ENCODE measurements around the gene KCTD20.
A peak's percentile ranks its signal among the peaks of the same experiment; 100 is the strongest.
"Not testable (repeated sequence)": the region's sequence is repeated elsewhere in the genome, so short reads cannot be mapped to it uniquely, and the experiment has no call there.

The KCTD20 gene

DNA sequence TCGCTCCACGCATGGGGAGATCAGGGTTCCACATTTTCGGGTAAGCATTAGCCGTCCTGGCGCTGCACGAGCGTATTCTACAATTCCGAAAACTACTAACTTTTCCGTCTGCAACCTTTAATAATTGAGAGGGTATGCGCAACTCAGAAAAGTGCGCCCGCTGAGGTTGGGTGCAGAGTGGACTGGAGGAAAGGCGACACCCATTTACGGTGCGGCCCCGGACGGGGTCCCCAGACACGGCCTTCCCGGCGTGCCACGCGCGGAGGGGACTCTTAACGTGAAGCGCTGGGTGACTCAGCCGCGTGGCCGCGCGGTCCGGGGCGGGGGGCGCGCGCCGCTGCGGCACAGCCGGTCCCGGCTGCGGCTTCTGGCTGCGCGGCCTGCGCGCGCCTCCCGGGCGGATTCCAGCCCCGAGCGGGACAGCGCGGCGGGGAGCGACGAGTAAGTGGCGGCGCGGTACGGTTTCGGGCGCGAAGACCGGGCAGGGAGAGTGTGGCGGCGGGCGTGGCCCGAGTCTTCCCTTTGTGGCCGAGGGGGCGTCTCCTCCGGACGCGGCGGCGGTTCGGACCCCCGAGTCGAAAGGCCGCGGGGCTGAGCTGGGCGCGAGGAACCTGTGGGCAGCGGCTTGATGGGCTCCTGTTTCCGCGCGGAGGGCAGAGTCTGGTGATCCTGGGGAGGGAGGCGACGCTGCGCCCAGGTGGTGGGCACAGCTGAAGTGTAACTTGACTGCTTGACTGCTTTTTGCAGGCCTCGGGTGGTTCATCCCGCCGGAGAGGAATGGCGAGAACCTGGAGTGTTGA, at the start of gene KCTD20, which contains the start of gene PXT1:
KCTD20 (plus strand) TSS at position 330 of the 800 bp plus-strand sequence. CDS start 27,098 bp downstream, outside the sequence.
PXT1 (minus strand) TSS at position 184 of the 800 bp plus-strand sequence. CDS start 16,772 bp downstream, outside the sequence.
- Histone ChIP-seq H3K9ac (ENCODE audit: low read depth, low read length) (peak within 1 kb of the TSS; percentile 86), H3K36me3 (ENCODE audit: control insufficient read depth, insufficient read depth, low read length) (no peaks in the 10 kb centered on the region), H3K4me3 (ENCODE audit: low read depth, low read length) (peak within 1 kb of the TSS; percentile 90), H3K9me3 (ENCODE audit: control insufficient read depth, insufficient read depth, low read length) (no peaks in the 10 kb centered on the region), H3K27me3 (ENCODE audit: control insufficient read depth, insufficient read depth, low read length) (no peaks in the 10 kb centered on the region), H3K4me1 (ENCODE audit: control insufficient read depth, insufficient read depth, low read length) (peaks cover 10% of the 10 kb centered on the region)

DNA sequence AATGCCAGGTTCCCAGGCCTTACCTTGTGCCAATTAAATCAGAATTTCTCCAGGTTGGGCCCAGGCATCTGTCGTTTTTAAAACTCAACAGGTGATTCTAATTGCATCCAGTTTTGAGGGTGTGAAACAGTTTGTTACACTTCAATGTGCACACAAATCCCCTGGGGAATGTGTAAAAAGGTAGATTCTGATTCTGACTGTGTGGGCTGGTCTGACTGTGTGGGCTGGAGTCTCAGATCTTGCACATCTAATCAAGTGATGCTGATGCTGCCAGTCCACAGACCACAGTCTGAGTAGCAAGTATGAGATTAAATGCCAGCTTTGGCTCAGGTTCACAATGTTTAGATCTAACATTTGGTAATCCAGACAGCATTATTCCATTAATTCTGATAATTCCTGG, 42.8 kb upstream of the KCTD20 start:
- Histone ChIP-seq H3K4me3 (ENCODE audit: low read depth, low read length) (no peak overlapping the region), H3K4me1 (ENCODE audit: control insufficient read depth, insufficient read depth, low read length) (no peaks in the 10 kb centered on the region), H3K36me3 (ENCODE audit: control insufficient read depth, insufficient read depth, low read length) (no peaks in the 10 kb centered on the region), H3K27me3 (ENCODE audit: control insufficient read depth, insufficient read depth, low read length) (no peaks in the 10 kb centered on the region), H3K9me3 (ENCODE audit: control insufficient read depth, insufficient read depth, low read length) (no peaks in the 10 kb centered on the region), H3K9ac (ENCODE audit: low read depth, low read length) (no peak overlapping the region)

DNA sequence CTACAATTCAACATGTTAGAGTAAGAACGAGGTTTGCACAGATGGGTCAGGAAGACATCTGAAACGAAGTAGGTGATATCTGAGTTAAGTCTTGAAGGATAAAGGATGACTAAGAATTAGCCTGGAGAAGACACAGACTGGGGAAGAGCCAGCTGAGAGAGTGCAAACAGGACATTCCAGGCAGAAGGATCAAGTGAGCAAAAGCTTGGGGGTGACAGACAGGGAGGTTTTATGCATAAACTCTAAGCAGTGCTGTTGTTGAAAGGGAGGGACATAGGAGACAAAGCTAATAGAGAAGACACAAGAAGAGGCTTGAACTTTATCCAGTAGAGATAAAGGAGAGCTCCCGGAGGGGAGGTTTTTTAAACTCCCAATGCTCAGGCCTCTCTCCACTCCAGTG, 40.3 kb upstream of the KCTD20 start:
- Histone ChIP-seq H3K9ac (ENCODE audit: low read depth, low read length) (no peak overlapping the region), H3K36me3 (ENCODE audit: control insufficient read depth, insufficient read depth, low read length) (no peaks in the 10 kb centered on the region), H3K9me3 (ENCODE audit: control insufficient read depth, insufficient read depth, low read length) (no peaks in the 10 kb centered on the region), H3K27me3 (ENCODE audit: control insufficient read depth, insufficient read depth, low read length) (no peaks in the 10 kb centered on the region), H3K4me1 (ENCODE audit: control insufficient read depth, insufficient read depth, low read length) (no peaks in the 10 kb centered on the region), H3K4me3 (ENCODE audit: low read depth, low read length) (no peak overlapping the region)

DNA sequence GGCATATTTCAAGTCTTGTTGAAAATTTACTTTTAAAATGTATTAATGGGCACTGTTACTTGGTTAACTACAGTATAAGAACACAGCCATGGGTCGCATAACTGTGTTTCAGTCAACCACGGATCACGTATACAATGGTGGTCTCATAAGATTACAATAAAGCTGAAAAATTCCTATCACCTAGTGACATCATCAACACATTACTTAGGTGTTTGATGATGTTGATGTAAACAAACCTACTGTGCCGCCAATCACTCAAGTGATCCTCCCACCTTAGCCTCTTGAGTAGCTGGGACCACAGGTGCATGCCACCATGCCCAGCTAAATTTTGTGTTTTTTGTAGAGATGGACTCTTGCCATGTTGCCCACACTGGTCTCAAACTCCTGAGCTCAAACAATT, 38.6 kb upstream of the KCTD20 start:
- no peak overlapping the region for H3K9ac ChIP-seq (ENCODE audit: low read depth, low read length)

DNA sequence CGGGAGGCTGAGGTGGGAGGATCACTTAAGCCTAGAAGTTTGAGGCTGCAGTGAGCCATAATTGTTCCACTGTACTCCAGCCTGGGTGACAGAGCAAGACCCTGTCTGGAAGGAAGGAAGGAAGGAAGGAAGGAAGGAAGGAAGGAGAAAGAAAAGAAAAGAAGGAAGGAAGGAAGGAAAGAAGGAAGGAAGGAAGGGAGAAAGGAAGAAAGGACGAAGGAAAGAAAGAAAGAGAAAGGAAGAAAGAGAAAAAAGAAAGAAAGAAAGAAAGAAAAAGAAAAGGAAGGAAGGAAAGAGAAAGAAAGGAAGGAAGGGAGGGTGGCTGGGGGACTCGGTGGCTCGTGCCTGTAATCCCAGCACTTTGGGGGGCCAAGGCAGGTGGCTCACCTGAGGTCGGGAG, 33.1 kb upstream of the KCTD20 start:
- not testable (repeated sequence) for H3K36me3 ChIP-seq (ENCODE audit: control insufficient read depth, insufficient read depth, low read length); H3K4me3 ChIP-seq (ENCODE audit: low read depth, low read length); H3K27me3 ChIP-seq (ENCODE audit: control insufficient read depth, insufficient read depth, low read length); H3K4me1 ChIP-seq (ENCODE audit: control insufficient read depth, insufficient read depth, low read length); H3K9me3 ChIP-seq (ENCODE audit: control insufficient read depth, insufficient read depth, low read length); H3K9ac ChIP-seq (ENCODE audit: low read depth, low read length)

More for the DNA sequence above, 38.6 kb upstream of the KCTD20 start:
- H3K9me3 ChIP-seq (ENCODE audit: control insufficient read depth, insufficient read depth, low read length) = no peaks in the 10 kb centered on the region
- no peaks in the 10 kb centered on the region for H3K4me1 ChIP-seq (ENCODE audit: control insufficient read depth, insufficient read depth, low read length)
- no peaks in the 10 kb centered on the region for H3K36me3 ChIP-seq (ENCODE audit: control insufficient read depth, insufficient read depth, low read length)
- no peaks in the 10 kb centered on the region for H3K27me3 ChIP-seq (ENCODE audit: control insufficient read depth, insufficient read depth, low read length)
- no peak overlapping the region for H3K4me3 ChIP-seq (ENCODE audit: low read depth, low read length)

DNA sequence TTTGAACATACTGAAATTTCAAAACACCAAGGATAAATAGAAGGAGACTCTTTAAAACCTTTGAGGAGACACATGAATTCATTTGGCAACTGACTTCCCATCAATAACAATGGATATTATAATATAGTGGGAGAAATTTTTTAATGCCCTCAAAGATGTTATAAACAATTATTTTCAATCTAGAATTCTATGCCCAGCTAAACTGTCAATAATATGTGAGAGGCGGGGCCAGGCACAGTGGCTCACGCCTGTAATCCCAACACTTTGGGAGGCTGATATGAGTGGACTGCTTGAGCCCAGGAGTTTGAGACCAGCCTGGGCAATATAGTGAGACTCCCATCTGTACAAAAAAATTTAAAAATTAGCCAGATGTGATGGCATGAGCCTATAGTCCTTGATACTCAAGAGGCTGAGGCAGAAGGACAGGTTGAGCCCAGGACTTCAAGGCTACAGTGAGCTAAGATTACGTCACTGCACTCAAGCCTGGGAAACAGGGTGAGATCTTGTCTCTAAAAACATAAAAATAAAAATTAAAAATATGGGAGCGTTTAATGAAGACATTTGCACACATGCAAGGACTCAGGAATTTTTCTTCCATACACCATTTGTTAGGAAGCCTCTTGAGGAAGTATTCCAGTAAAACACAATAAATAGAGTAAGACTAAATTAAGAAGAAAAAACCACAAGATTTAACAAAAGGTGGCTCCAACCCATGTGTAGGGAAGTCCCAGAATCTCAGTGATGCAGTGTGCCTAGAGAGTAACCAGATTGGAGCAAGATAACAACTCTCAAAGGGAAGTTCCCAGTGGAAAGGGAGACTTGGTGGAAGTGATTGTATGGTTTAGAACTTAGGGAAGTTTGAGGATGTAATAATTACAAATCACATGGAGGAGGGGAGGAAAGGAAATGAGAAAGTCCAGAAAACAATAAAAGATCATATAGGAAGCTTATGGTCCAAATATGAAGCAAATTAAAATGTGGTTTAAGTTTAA, 29.0 kb upstream of the KCTD20 start:
- Histone ChIP-seq H3K27me3 (ENCODE audit: control insufficient read depth, insufficient read depth, low read length) (no peaks in the 10 kb centered on the region), H3K9ac (ENCODE audit: low read depth, low read length) (no peak overlapping the region), H3K4me1 (ENCODE audit: control insufficient read depth, insufficient read depth, low read length) (no peaks in the 10 kb centered on the region), H3K36me3 (ENCODE audit: control insufficient read depth, insufficient read depth, low read length) (no peaks in the 10 kb centered on the region), H3K4me3 (ENCODE audit: low read depth, low read length) (no peak overlapping the region), H3K9me3 (ENCODE audit: control insufficient read depth, insufficient read depth, low read length) (no peaks in the 10 kb centered on the region)

DNA sequence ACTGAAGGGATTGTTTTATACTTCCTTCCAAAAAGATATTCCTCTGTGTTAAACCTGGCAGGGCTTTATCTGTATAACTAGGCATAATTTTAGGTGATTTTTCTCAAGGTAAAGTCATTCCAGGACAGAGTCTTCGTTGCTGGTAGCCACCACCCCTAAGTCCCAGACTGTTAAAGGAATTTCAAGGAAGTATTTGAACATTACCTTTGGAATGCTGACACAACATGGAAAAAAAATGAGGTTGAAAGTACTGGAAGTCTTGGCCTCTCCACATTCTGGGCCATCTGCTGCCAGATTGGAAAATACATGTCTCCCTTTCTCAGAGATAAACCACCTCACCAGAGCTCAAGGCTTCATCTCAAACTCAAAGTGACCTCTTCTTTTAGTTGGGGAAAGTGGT, 28.3 kb upstream of the KCTD20 start:
- Histone ChIP-seq H3K9me3 (ENCODE audit: control insufficient read depth, insufficient read depth, low read length) (no peaks in the 10 kb centered on the region), H3K36me3 (ENCODE audit: control insufficient read depth, insufficient read depth, low read length) (no peaks in the 10 kb centered on the region), H3K9ac (ENCODE audit: low read depth, low read length) (no peak overlapping the region), H3K4me1 (ENCODE audit: control insufficient read depth, insufficient read depth, low read length) (no peaks in the 10 kb centered on the region), H3K27me3 (ENCODE audit: control insufficient read depth, insufficient read depth, low read length) (no peaks in the 10 kb centered on the region), H3K4me3 (ENCODE audit: low read depth, low read length) (no peak overlapping the region)

DNA sequence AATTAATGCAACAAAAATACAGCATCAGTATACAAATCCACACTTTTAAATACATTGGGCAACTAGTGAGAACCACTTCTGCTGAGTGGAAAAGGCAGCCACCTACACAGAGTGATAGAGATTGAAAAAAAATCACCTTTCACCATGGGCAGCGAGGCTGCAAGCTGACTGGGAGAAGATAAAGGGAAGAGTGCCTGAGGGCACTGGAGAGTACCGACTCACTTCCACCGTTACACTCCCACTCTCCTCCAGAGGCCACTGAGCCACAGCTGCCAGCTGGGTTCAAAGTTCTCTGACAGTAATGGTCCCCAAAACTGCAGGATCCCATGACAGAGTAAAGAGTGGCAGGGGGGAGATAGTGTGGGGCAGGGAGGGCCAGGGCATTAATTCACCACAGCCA, 24.2 kb upstream of the KCTD20 start:
- Histone ChIP-seq H3K4me1 (ENCODE audit: control insufficient read depth, insufficient read depth, low read length) (no peaks in the 10 kb centered on the region), H3K9ac (ENCODE audit: low read depth, low read length) (no peak overlapping the region), H3K36me3 (ENCODE audit: control insufficient read depth, insufficient read depth, low read length) (no peaks in the 10 kb centered on the region), H3K4me3 (ENCODE audit: low read depth, low read length) (no peak overlapping the region), H3K9me3 (ENCODE audit: control insufficient read depth, insufficient read depth, low read length) (no peaks in the 10 kb centered on the region), H3K27me3 (ENCODE audit: control insufficient read depth, insufficient read depth, low read length) (no peaks in the 10 kb centered on the region)

DNA sequence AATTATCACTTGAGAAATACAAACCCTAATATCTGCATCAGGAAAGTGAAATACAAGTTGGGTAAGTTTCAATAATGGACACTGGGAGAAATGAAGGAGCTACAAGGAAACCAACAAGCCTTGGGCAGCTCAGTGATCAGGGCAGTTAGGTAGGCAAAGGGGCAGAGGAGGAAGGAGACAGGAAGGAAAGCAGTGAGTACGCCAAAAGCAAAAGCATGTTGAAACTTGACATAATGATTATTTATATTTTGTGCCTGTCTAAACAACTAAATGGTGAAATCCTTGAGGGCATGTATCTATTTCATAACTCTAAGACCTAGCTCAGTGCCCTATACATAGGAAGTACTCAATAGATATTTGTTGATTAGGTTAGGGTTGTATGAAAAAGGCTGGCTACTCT, 23.5 kb upstream of the KCTD20 start:
- Histone ChIP-seq H3K4me3 (ENCODE audit: low read depth, low read length) (no peak overlapping the region), H3K36me3 (ENCODE audit: control insufficient read depth, insufficient read depth, low read length) (no peaks in the 10 kb centered on the region)

GRCh38 chr6:36422714-36423100, 20.1 kb upstream of the KCTD20 start:
- Histone ChIP-seq H3K4me1 (ENCODE audit: control insufficient read depth, insufficient read depth, low read length) (no peaks in the 10 kb centered on the region), H3K4me3 (ENCODE audit: low read depth, low read length) (peak overlapping the region; percentile 35), H3K9me3 (ENCODE audit: control insufficient read depth, insufficient read depth, low read length) (no peaks in the 10 kb centered on the region), H3K9ac (ENCODE audit: low read depth, low read length) (peak overlapping the region; percentile 18), H3K27me3 (ENCODE audit: control insufficient read depth, insufficient read depth, low read length) (no peaks in the 10 kb centered on the region), H3K36me3 (ENCODE audit: control insufficient read depth, insufficient read depth, low read length) (no peaks in the 10 kb centered on the region)

More for the DNA sequence above, 23.5 kb upstream of the KCTD20 start:
- no peaks in the 10 kb centered on the region for H3K4me1 ChIP-seq (ENCODE audit: control insufficient read depth, insufficient read depth, low read length)
- H3K9me3 ChIP-seq (ENCODE audit: control insufficient read depth, insufficient read depth, low read length) = no peaks in the 10 kb centered on the region
- H3K9ac ChIP-seq (ENCODE audit: low read depth, low read length) = no peak overlapping the region
- H3K27me3 ChIP-seq (ENCODE audit: control insufficient read depth, insufficient read depth, low read length) = no peaks in the 10 kb centered on the region

- peak overlapping the region; percentile 70 for H3K4me3 ChIP-seq (ENCODE audit: low read depth, low read length)
- H3K36me3 ChIP-seq (ENCODE audit: control insufficient read depth, insufficient read depth, low read length) = no peaks in the 10 kb centered on the region
- no peaks in the 10 kb centered on the region for H3K4me1 ChIP-seq (ENCODE audit: control insufficient read depth, insufficient read depth, low read length)
- H3K27me3 ChIP-seq (ENCODE audit: control insufficient read depth, insufficient read depth, low read length) = no peaks in the 10 kb centered on the region
- H3K9me3 ChIP-seq (ENCODE audit: control insufficient read depth, insufficient read depth, low read length) = no peaks in the 10 kb centered on the region
- peak overlapping the region; percentile 48 for H3K9ac ChIP-seq (ENCODE audit: low read depth, low read length)
Observed at GRCh38 chr6:36423101-36423824, 19.5 kb upstream of the KCTD20 start.

Data from iPS-15b (cell line).